ENCODE data around the gene GNAT3. TPM values are rescaled to one million over a fixed set of nuclear protein-coding genes. Genes with fewer than 3 reads are reported as not detected.

Gene GNAT3
- polyA plus RNA-seq, 4 donors: 0.49 to 3.8 (median 1.2) TPM

DNA sequence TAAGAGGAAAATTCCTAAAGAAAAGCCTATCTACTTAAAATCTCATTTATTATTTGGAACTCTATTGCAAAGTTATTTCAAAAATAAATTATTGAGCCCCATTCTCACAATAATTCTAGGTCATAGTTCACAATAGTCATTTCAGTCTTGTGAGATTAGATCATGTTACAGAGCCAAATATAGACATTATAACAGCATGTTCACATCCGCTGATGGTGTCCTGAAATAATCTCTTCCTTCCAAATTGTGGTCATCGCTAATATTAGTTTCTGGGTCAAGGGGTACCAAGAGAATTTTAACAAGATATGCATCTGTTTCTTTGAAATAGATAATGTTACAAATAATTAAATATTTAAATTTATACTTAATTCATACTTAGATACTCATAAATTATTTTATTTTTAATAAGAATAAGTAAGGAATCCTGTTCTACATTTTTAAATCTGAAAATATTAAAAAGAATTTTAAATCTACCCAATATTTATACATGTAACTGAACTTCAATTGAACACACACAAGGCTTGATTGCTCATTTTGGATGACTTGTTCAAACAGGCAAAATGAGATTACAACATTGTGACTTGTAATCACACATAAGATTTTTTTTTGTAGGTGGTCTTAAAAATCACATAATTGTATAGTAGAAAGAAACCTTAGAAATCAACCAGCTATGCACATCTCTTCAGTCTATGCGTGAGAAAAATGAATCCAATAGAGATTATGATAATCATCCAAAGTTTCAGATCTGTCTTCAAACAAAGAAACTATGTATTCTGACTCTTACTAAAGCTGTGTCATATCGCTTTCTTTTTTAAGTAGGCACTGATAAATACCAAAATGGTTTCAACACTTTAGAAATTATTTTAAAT is 13.1 kb downstream of the GNAT3 start:
- H3K36me3 ChIP-seq (ENCODE audit: control insufficient read depth in 3 of 3, insufficient read depth in 2 of 3, low read depth in 1 of 3, low read length in 3 of 3): no peaks in the 10 kb centered on the region
- no peak overlapping the region for H3K4me3 ChIP-seq (ENCODE audit: low read depth in 1 of 3, low read length in 3 of 3)
- DNase-seq: no peak
- WGBS, 3 donors: 62 to 74% (median 68%) methylated on average over 4 of the region's 4 CpGs
- FAIRE-seq: peak; percentile 74
- no peaks in the 10 kb centered on the region for H3K27me3 ChIP-seq (ENCODE audit: control insufficient read depth in 3 of 3, insufficient read depth in 3 of 3, low read length in 3 of 3)
- no peaks in the 10 kb centered on the region for H3K9me3 ChIP-seq (ENCODE audit: control insufficient read depth in 2 of 2, insufficient read depth in 1 of 2, low read depth in 1 of 2, low read length in 1 of 2)
- H3K4me1 ChIP-seq (ENCODE audit: control insufficient read depth in 3 of 3, insufficient read depth in 2 of 3, low read depth in 1 of 3, low read length in 2 of 3): peaks cover 0 to 4% (median 0%) of the 10 kb centered on the region in 3 donors
- peak overlapping the region in 1 of 3 donors; percentile 57 for H3K27ac ChIP-seq (ENCODE audit: low read depth in 1 of 3, low read length in 2 of 3)

GRCh38 chr7:80496586-80496985 is 15.3 kb downstream of the GNAT3 start:
- no peak overlapping the region for H3K27ac ChIP-seq (ENCODE audit: low read depth in 1 of 3, low read length in 2 of 3)
- H3K4me1 ChIP-seq (ENCODE audit: control insufficient read depth in 3 of 3, insufficient read depth in 2 of 3, low read depth in 1 of 3, low read length in 2 of 3): peaks cover 0 to 4% (median 0%) of the 10 kb centered on the region in 3 donors
- WGBS, 3 donors: 78 to 87% (median 79%) methylated on average over 3 of the region's 3 CpGs
- H3K27me3 ChIP-seq (ENCODE audit: control insufficient read depth in 3 of 3, insufficient read depth in 3 of 3, low read length in 3 of 3): no peaks in the 10 kb centered on the region
- FAIRE-seq (no peak), DNase-seq (no peak)
- no peaks in the 10 kb centered on the region for H3K36me3 ChIP-seq (ENCODE audit: control insufficient read depth in 3 of 3, insufficient read depth in 2 of 3, low read depth in 1 of 3, low read length in 3 of 3)
- H3K9me3 ChIP-seq (ENCODE audit: control insufficient read depth in 2 of 2, insufficient read depth in 1 of 2, low read depth in 1 of 2, low read length in 1 of 2): no peaks in the 10 kb centered on the region
- no peak overlapping the region for H3K4me3 ChIP-seq (ENCODE audit: low read depth in 1 of 3, low read length in 3 of 3)

GRCh38 chr7:80493121-80493849 is 18.6 kb downstream of the GNAT3 start:
- Histone ChIP-seq H3K4me1 (ENCODE audit: control insufficient read depth in 3 of 3, insufficient read depth in 2 of 3, low read depth in 1 of 3, low read length in 2 of 3) (no peaks in the 10 kb centered on the region), H3K9me3 (ENCODE audit: control insufficient read depth in 2 of 2, insufficient read depth in 1 of 2, low read depth in 1 of 2, low read length in 1 of 2) (no peaks in the 10 kb centered on the region), H3K36me3 (ENCODE audit: control insufficient read depth in 3 of 3, insufficient read depth in 2 of 3, low read depth in 1 of 3, low read length in 3 of 3) (no peaks in the 10 kb centered on the region), H3K27ac (ENCODE audit: low read depth in 1 of 3, low read length in 2 of 3) (no peak overlapping the region), H3K4me3 (ENCODE audit: low read depth in 1 of 3, low read length in 3 of 3) (no peak overlapping the region), H3K27me3 (ENCODE audit: control insufficient read depth in 3 of 3, insufficient read depth in 3 of 3, low read length in 3 of 3) (no peaks in the 10 kb centered on the region)
- DNase-seq: no peak
- WGBS, 3 donors: 98 to 100% (median 98%) methylated on average over 1 of the region's 1 CpG
- no peak for FAIRE-seq

DNA sequence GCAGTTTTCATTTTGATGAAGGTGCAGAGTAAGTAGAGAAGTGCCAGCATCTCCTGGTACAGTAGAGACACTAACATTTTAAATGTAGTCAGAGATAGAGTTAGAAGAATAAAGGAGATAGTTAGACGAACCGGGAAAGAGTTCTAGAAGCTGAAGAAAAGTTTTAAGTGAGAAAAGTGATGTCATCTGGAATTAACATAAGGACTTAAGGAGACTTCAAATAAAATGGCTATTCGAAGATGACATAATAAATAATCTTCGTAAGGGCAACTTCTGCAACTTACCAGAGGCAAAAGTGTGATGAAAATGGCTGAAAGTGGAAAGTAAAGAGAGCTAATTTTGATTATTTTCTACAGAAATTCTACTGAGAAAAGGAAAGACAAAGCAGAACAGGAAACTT is 20.4 kb downstream of the GNAT3 start:
- Histone ChIP-seq H3K9me3 (ENCODE audit: control insufficient read depth in 2 of 2, insufficient read depth in 1 of 2, low read depth in 1 of 2, low read length in 1 of 2) (no peaks in the 10 kb centered on the region), H3K4me3 (ENCODE audit: low read depth in 1 of 3, low read length in 3 of 3) (no peak overlapping the region), H3K27me3 (ENCODE audit: control insufficient read depth in 3 of 3, insufficient read depth in 3 of 3, low read length in 3 of 3) (no peaks in the 10 kb centered on the region), H3K27ac (ENCODE audit: low read depth in 1 of 3, low read length in 2 of 3) (no peak overlapping the region), H3K4me1 (ENCODE audit: control insufficient read depth in 3 of 3, insufficient read depth in 2 of 3, low read depth in 1 of 3, low read length in 2 of 3) (no peaks in the 10 kb centered on the region), H3K36me3 (ENCODE audit: control insufficient read depth in 3 of 3, insufficient read depth in 2 of 3, low read depth in 1 of 3, low read length in 3 of 3) (no peaks in the 10 kb centered on the region)
- DNase-seq: no peak
- no peak for FAIRE-seq
- 87 to 92% (median 92%) methylated on average over 4 of the region's 4 CpGs for WGBS, 3 donors

DNA sequence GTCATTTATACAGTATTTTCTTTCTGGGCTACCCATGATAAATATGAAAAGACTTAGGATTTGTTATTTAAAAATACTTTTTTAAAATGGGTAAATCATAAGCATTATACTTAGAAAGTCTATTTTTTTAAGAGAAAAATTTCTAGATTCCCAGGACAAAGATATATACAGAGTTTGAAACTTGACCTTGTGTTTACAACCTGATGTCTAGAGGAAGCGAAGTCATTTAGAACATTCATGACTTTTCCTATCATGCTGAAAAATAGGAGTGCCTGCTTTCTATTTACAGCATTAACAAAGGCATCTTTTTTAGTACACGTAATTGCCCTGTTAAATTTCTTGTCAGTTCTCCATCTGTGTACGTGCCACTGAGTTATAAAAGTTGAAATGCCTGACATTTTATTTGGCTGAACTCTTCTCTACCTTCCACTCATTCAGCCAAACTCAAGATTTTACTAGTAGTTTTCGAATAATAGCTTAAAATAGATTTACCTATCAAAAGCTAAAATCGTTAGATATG is 23.0 kb downstream of the GNAT3 start:
- H3K4me1 ChIP-seq (ENCODE audit: control insufficient read depth in 3 of 3, insufficient read depth in 2 of 3, low read depth in 1 of 3, low read length in 2 of 3): no peaks in the 10 kb centered on the region
- H3K27me3 ChIP-seq (ENCODE audit: control insufficient read depth in 3 of 3, insufficient read depth in 3 of 3, low read length in 3 of 3): no peaks in the 10 kb centered on the region
- WGBS, 3 donors: 60 to 65% (median 64%) methylated on average over 5 of the region's 5 CpGs
- peak in 1 of 2 donors; percentile 13 for DNase-seq
- H3K4me3 ChIP-seq (ENCODE audit: low read depth in 1 of 3, low read length in 3 of 3): no peak overlapping the region
- no peak for FAIRE-seq
- H3K36me3 ChIP-seq (ENCODE audit: control insufficient read depth in 3 of 3, insufficient read depth in 2 of 3, low read depth in 1 of 3, low read length in 3 of 3): no peaks in the 10 kb centered on the region
- no peak overlapping the region for H3K27ac ChIP-seq (ENCODE audit: low read depth in 1 of 3, low read length in 2 of 3)
- H3K9me3 ChIP-seq (ENCODE audit: control insufficient read depth in 2 of 2, insufficient read depth in 1 of 2, low read depth in 1 of 2, low read length in 1 of 2): no peaks in the 10 kb centered on the region

DNA sequence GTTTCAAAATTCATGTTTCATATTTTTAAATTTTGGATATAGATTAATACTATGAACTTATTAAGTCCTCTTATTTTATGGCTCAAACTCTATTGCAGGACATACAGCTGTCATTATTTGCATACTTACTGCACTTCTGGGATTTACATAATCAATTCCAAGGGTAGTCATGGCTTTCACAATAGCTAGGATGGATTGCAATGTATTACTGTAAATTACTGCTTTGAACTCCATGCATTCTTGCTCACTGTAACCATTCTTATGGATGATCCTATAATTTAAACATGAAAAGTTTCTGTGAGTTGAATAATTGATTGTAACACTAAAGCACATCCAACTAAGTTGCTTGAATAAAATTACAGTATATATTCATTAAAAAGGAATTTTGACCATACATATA is 23.5 kb downstream of the GNAT3 start:
- Histone ChIP-seq H3K4me3 (ENCODE audit: low read depth in 1 of 3, low read length in 3 of 3) (no peak overlapping the region), H3K27me3 (ENCODE audit: control insufficient read depth in 3 of 3, insufficient read depth in 3 of 3, low read length in 3 of 3) (no peaks in the 10 kb centered on the region), H3K27ac (ENCODE audit: low read depth in 1 of 3, low read length in 2 of 3) (no peak overlapping the region), H3K4me1 (ENCODE audit: control insufficient read depth in 3 of 3, insufficient read depth in 2 of 3, low read depth in 1 of 3, low read length in 2 of 3) (no peaks in the 10 kb centered on the region), H3K9me3 (ENCODE audit: control insufficient read depth in 2 of 2, insufficient read depth in 1 of 2, low read depth in 1 of 2, low read length in 1 of 2) (no peaks in the 10 kb centered on the region), H3K36me3 (ENCODE audit: control insufficient read depth in 3 of 3, insufficient read depth in 2 of 3, low read depth in 1 of 3, low read length in 3 of 3) (no peaks in the 10 kb centered on the region)
- no peak for FAIRE-seq
- peak in 1 of 2 donors; percentile 41 for DNase-seq

DNA sequence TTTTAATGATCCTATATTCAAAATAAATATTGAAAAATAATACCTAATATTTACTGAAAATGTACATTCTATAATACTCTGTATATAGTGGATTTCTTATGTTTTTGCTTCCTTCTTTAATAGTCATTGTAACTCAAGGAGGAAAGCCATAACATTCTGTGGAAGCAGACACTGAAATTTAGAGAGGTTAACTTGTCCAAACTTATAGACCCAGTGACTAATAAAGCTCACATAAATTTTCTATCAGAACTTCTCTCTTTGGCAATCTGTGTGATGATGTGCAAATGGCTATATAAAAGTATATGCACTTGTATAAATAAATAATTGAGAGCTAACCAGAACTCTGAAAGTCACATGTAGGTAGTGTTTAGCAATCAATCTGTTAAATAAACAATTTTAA is 26.1 kb downstream of the GNAT3 start:
- no peak overlapping the region for H3K27ac ChIP-seq (ENCODE audit: low read depth in 1 of 3, low read length in 2 of 3)
- H3K36me3 ChIP-seq (ENCODE audit: control insufficient read depth in 3 of 3, insufficient read depth in 2 of 3, low read depth in 1 of 3, low read length in 3 of 3): no peaks in the 10 kb centered on the region
- no peaks in the 10 kb centered on the region for H3K9me3 ChIP-seq (ENCODE audit: control insufficient read depth in 2 of 2, insufficient read depth in 1 of 2, low read depth in 1 of 2, low read length in 1 of 2)
- no peaks in the 10 kb centered on the region for H3K27me3 ChIP-seq (ENCODE audit: control insufficient read depth in 3 of 3, insufficient read depth in 3 of 3, low read length in 3 of 3)
- no peak for DNase-seq
- FAIRE-seq: no peak
- H3K4me1 ChIP-seq (ENCODE audit: control insufficient read depth in 3 of 3, insufficient read depth in 2 of 3, low read depth in 1 of 3, low read length in 2 of 3): peaks cover 0 to 3% (median 0%) of the 10 kb centered on the region in 3 donors
- no peak overlapping the region for H3K4me3 ChIP-seq (ENCODE audit: low read depth in 1 of 3, low read length in 3 of 3)

DNA sequence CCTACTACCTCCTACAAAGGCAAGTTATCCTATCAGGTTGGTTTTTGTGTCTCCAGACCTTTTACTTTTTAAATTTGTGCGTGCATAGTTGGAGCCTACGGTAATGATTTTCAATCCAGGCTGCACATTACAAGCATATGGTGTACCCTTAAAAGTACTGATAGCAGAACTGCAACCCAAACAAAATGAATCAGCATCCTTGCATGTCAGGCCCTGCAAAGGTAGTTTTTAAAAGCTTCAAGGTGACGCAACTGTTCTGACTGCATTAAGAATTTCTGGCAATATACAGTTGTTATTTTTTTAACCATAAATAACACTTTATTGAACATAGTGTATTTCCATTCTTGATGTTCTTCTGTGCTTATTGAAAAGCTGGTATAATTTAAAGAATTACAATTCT is 28.9 kb downstream of the GNAT3 start:
- 95 to 98% (median 97%) methylated on average over 3 of the region's 3 CpGs for WGBS, 3 donors
- no peaks in the 10 kb centered on the region for H3K36me3 ChIP-seq (ENCODE audit: control insufficient read depth in 3 of 3, insufficient read depth in 2 of 3, low read depth in 1 of 3, low read length in 3 of 3)
- no peak overlapping the region for H3K4me3 ChIP-seq (ENCODE audit: low read depth in 1 of 3, low read length in 3 of 3)
- H3K9me3 ChIP-seq (ENCODE audit: control insufficient read depth in 2 of 2, insufficient read depth in 1 of 2, low read depth in 1 of 2, low read length in 1 of 2): no peaks in the 10 kb centered on the region
- H3K27me3 ChIP-seq (ENCODE audit: control insufficient read depth in 3 of 3, insufficient read depth in 3 of 3, low read length in 3 of 3): no peaks in the 10 kb centered on the region
- FAIRE-seq (no peak), DNase-seq (no peak)
- H3K27ac ChIP-seq (ENCODE audit: low read depth in 1 of 3, low read length in 2 of 3): no peak overlapping the region
- H3K4me1 ChIP-seq (ENCODE audit: control insufficient read depth in 3 of 3, insufficient read depth in 2 of 3, low read depth in 1 of 3, low read length in 2 of 3): peaks cover 0 to 3% (median 0%) of the 10 kb centered on the region in 3 donors
